ENCODE data around the gene ZNF581.

Gene ZNF581

GRCh38 chr19:55684946-55685681, 41.7 kb downstream of the ZNF581 start:
- DNase-seq = no peak

GRCh38 chr19:55685776-55686175, 42.3 kb downstream of the ZNF581 start:
- DNase-seq = no peak

GRCh38 chr19:55686311-55687050, 43.0 kb downstream of the ZNF581 start:
- no peak for DNase-seq

GRCh38 chr19:55687281-55688201, 44.1 kb downstream of the ZNF581 start:
- DNase-seq = no peak

- DNase-seq = no peak
Observed at GRCh38 chr19:55688422-55689218, 45.2 kb downstream of the ZNF581 start.

GRCh38 chr19:55689411-55690108, 46.1 kb downstream of the ZNF581 start:
- no peak for DNase-seq

- no peak for DNase-seq
Observed at GRCh38 chr19:55690109-55690768, 46.8 kb downstream of the ZNF581 start.

- no peak for DNase-seq
Observed at GRCh38 chr19:55690769-55691545, 47.5 kb downstream of the ZNF581 start.

GRCh38 chr19:55691561-55692481, 48.4 kb downstream of the ZNF581 start:
- no peak for DNase-seq

GRCh38 chr19:55692681-55693081, 49.2 kb downstream of the ZNF581 start:
- no peak for DNase-seq

GRCh38 chr19:55693336-55693974, 50.0 kb downstream of the ZNF581 start:
- no peak for DNase-seq

- no peak for DNase-seq
Observed at GRCh38 chr19:55694241-55694655, 50.8 kb downstream of the ZNF581 start.

GRCh38 chr19:55694656-55695491, 51.4 kb downstream of the ZNF581 start:
- DNase-seq = no peak

Data from EL (cell line).